ENCODE data around the gene MTPN.

GRCh38 chr7:136014659-136015058 is 37.5 kb upstream of the MTPN start:
- TF ChIP-seq CTCF (IDR thresholded peaks at IDR 0.05 in 4 of 5, conservative IDR thresholded peaks at IDR 0.05 in 1 of 5): no peak
- no peak for TF ChIP-seq POLR2A (IDR thresholded peaks at IDR 0.05)

Measured in gastrocnemius medialis (tissue), 4 donors.